ENCODE measurements around the gene NFE2.

The NFE2 gene

DNA sequence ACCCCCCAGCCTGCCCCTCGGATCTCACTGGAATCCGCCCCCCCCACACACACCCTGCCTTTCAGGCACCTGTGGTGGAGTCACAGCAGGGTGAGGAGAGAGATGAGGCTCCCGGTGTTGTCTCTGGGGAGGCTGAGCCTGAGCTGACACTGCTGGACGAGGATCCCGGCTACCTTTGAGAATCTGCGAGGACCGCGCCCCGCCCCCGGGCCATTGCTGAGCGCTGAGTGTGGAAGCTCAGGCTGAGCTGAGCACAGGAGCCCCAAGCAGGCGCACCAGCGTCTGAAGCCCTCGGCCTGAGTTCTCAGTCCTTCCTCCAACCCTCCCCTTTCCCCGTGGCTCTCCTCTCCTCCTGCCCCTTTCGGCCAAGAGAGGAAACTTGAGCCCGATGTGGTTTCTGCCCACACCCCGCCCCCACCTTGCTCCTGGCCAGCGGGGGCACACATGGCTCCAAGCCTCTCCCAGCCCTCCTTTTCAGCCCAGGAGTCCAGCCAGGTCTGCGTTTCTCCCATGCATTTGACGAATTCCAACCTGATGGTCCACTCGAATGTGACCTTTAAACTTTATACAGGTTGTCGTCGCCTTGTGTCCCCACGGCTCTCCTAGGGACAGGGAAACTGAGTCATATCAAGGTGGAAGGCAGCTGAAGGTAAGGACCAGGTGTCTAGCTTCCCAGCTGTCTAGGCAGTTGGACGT, at the start of gene NFE2:
Gene NFE2 (minus strand): TSS at position 284 of the 696 bp plus-strand sequence. CDS start 5,767 bp downstream, outside the sequence.
- no peaks in the 10 kb centered on the region for H3K27me3 ChIP-seq (replicated peaks; ENCODE audit: control insufficient read depth, insufficient read depth, low read length)
- H3K9ac ChIP-seq (ENCODE audit: low read length), result peak within 1 kb of the TSS; percentile 11
- H3K36me3 ChIP-seq (ENCODE audit: control insufficient read depth, insufficient read depth, low read length, severe bottlenecking), result no peaks in the 10 kb centered on the region
- H3K4me3 ChIP-seq (ENCODE audit: low read length), result peak within 1 kb of the TSS; percentile 59
- DNase-seq (ENCODE audit: low read depth), result peak; percentile 85
- peaks cover 28% of the 10 kb centered on the region for H3K4me1 ChIP-seq (ENCODE audit: control insufficient read depth, insufficient read depth, low read length)
- H3K9me3 ChIP-seq (ENCODE audit: control insufficient read depth, low read length), result no peaks in the 10 kb centered on the region

DNA sequence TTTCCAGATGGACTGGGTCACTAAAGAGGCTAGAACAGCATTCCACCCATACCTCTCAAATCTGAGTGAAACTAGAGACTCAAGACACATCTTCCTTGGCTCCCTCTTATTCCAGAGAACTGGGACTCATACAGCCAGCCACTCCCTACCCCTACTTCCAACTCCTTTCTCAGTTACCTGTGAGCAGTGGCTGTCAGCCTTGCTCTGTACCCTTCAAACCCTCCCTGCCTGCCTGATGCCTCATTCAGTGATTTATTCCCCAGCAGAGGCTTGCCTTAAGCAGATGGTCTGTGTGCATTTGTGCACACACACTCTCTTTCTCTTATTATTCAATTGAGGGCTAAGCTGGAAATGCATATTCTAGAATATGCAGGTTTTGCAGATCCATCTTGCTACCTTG, 48.9 kb upstream of the NFE2 start:
- H3K9me3 ChIP-seq (ENCODE audit: control insufficient read depth, low read length), result no peaks in the 10 kb centered on the region
- no peak overlapping the region for H3K4me3 ChIP-seq (ENCODE audit: low read length)
- no peaks in the 10 kb centered on the region for H3K27me3 ChIP-seq (replicated peaks; ENCODE audit: control insufficient read depth, insufficient read depth, low read length)
- peaks cover 52% of the 10 kb centered on the region for H3K36me3 ChIP-seq (ENCODE audit: control insufficient read depth, insufficient read depth, low read length, severe bottlenecking)
- H3K9ac ChIP-seq (ENCODE audit: low read length), result peak overlapping the region; percentile 27
- peaks cover 44% of the 10 kb centered on the region for H3K4me1 ChIP-seq (ENCODE audit: control insufficient read depth, insufficient read depth, low read length)
- no peak for DNase-seq (ENCODE audit: low read depth)

DNA sequence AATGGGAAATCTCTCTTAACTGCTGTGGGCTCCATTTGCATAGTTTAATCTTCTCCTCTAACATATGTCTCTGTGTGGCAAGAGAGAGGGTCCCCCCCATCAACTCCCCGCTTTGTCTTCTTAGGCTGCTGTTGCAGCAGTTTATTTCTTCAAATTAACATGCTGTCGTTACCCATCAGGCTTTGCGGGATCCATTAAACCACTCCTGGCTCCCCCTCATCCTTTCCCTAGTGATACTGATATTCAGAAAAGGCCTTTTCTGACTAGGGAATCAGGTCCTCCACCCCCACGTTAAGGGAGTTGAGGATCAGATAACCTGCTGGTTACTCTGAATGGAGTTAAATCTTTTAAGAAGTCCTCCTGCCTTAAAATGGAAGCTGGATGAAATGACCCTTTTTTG, 48.2 kb upstream of the NFE2 start:
- no peak overlapping the region for H3K4me3 ChIP-seq (ENCODE audit: low read length)
- no peak for DNase-seq (ENCODE audit: low read depth)
- no peak overlapping the region for H3K9ac ChIP-seq (ENCODE audit: low read length)
- no peaks in the 10 kb centered on the region for H3K9me3 ChIP-seq (ENCODE audit: control insufficient read depth, low read length)
- H3K36me3 ChIP-seq (ENCODE audit: control insufficient read depth, insufficient read depth, low read length, severe bottlenecking), result peaks cover 52% of the 10 kb centered on the region
- H3K27me3 ChIP-seq (replicated peaks; ENCODE audit: control insufficient read depth, insufficient read depth, low read length), result no peaks in the 10 kb centered on the region
- H3K4me1 ChIP-seq (ENCODE audit: control insufficient read depth, insufficient read depth, low read length), result peaks cover 44% of the 10 kb centered on the region

DNA sequence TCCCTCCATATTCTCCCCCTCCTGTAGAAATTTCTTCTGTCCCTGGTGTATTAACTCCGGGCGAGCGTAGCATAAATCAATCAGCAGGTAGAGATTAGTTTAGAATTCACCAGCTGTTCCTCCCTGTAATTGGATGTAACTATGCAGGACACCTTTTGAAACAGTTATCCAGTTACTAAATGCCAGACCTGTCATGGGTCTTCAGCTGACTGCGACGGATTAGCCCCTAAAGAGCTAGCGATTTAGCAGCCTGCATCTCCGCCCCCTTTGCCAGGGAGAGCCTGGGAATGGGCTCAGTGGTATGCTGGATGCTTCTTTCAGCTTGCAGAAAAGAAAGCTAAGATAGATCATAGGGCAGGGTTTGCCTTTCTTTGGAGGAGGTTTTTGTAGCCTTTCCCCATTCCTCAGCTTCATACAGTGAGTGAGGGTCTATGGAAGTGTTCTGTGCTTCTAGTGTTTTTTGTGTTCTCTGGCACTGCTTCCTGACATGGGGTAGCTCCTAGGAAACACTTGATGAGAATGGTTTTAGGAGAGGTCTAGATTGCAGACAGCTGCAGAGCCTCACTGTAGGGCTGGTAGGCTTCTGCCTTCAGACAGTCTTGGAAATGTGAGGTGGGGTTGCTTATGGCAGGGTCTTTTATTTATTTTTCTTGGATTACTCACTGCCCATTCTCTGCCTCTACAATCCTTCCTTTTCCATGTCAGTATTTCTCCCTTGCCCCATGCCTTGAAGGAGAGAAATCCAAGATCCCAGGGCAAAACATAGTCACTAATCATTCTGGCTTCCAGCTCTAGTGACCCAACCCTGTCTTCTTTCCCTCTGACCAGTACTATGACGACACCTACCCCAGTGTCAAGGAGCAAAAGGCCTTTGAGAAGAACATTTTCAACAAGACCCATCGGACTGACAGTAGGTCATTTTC, 40.8 kb upstream of the NFE2 start:
- Histone ChIP-seq H3K4me1 (ENCODE audit: control insufficient read depth, insufficient read depth, low read length) (peaks cover 38% of the 10 kb centered on the region), H3K9ac (ENCODE audit: low read length) (no peak overlapping the region), H3K36me3 (ENCODE audit: control insufficient read depth, insufficient read depth, low read length, severe bottlenecking) (peaks cover 43% of the 10 kb centered on the region), H3K4me3 (ENCODE audit: low read length) (no peak overlapping the region), H3K27me3 (replicated peaks; ENCODE audit: control insufficient read depth, insufficient read depth, low read length) (no peaks in the 10 kb centered on the region), H3K9me3 (ENCODE audit: control insufficient read depth, low read length) (no peaks in the 10 kb centered on the region)
- no peak for DNase-seq (ENCODE audit: low read depth)

DNA sequence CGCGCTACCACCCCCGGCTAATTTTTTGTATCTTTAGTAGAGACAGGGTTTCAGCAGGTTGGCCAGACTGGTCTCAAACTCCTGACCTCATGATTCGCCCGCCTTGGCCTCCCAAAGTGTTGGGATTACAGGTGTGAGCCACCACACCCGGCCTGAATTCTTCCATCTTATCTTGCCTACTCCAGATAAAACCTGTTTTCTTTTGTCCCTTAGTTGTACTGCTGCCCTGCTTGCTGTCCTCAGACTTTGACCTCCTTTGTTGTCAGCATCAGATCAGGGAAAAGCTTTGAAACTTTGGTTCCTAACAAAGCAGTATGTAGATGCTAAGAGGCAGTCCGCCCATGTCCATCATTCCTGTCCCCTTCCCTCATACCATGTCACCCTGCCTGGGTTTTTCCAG, 40.0 kb upstream of the NFE2 start:
- Histone ChIP-seq H3K9me3 (ENCODE audit: control insufficient read depth, low read length) (no peaks in the 10 kb centered on the region), H3K4me3 (ENCODE audit: low read length) (no peak overlapping the region), H3K36me3 (ENCODE audit: control insufficient read depth, insufficient read depth, low read length, severe bottlenecking) (peaks cover 38% of the 10 kb centered on the region), H3K4me1 (ENCODE audit: control insufficient read depth, insufficient read depth, low read length) (peaks cover 38% of the 10 kb centered on the region), H3K9ac (ENCODE audit: low read length) (no peak overlapping the region), H3K27me3 (replicated peaks; ENCODE audit: control insufficient read depth, insufficient read depth, low read length) (no peaks in the 10 kb centered on the region)
- DNase-seq (ENCODE audit: low read depth), result no peak

DNA sequence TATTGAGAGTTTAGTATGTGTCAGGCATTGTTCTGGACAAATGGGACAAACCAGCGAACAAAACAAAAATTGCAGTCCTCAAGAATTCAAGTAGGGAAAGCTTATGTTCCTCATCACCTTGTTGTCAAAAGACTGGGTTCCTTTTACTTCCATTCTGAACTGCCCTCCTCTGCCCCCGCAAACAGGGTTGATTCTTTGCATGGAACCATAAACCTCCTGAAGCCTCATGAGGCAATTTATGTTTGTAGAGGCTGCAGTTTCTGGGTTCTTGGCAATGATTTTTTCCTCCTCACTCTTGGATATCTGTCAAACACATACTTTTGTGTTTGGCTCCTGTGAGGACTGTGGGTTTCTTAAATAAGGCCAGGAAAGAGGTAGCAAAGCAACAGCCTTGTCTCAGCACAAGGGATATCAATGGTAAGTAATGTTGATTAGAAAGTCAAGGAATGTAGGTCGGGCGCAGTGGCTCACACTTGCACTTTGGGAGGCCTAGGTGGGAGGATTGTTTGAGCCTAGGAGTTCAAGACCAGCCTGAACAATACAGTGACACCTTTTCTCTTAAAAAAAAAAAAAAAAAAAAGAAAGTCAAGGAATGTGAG, 38.0 kb upstream of the NFE2 start:
- no peaks in the 10 kb centered on the region for H3K9me3 ChIP-seq (ENCODE audit: control insufficient read depth, low read length)
- H3K4me1 ChIP-seq (ENCODE audit: control insufficient read depth, insufficient read depth, low read length), result peaks cover 38% of the 10 kb centered on the region
- peak; percentile 29 for DNase-seq (ENCODE audit: low read depth)
- H3K27me3 ChIP-seq (replicated peaks; ENCODE audit: control insufficient read depth, insufficient read depth, low read length), result no peaks in the 10 kb centered on the region
- H3K9ac ChIP-seq (ENCODE audit: low read length), result no peak overlapping the region
- no peak overlapping the region for H3K4me3 ChIP-seq (ENCODE audit: low read length)
- peaks cover 26% of the 10 kb centered on the region for H3K36me3 ChIP-seq (ENCODE audit: control insufficient read depth, insufficient read depth, low read length, severe bottlenecking)

DNA sequence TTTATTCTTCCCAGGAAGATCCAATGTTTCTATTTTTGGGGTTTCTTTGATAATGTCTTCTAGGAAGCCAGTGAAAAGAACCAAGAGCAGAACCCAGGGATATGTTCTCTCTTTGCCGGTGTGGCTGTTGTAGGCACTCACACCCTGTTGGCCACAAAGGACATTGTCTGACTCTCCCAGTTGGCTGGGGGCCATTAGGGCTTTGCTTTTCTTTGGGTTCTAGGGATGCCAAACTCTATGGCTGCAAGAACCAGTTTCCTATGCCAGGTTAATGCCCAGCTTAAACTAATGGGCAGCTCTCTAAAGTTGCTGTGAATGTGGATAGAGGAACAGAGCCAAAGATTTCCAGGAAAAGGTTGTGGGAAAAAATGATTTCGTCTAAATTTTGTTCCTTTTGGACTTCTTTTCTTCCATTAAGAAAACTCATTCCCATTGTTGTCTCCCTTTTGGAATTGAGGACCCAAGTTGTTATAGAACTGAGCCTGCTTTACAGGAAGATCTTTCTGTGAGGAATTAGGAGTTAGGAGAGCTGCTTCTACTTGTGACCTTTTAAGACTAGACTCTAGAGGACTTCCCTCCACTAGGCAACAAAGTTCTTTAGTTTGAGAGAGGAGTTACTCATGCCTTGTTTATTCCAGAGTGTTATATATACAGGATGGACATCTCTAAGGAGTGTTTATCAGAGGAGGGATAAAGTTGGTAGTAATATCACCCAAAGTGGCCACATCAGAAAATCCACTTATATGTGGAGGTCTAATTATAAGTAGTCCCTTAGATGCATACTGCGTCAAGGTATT, 37.2 kb upstream of the NFE2 start:
- Histone ChIP-seq H3K4me1 (ENCODE audit: control insufficient read depth, insufficient read depth, low read length) (peaks cover 38% of the 10 kb centered on the region), H3K4me3 (ENCODE audit: low read length) (peak overlapping the region; percentile 21)
- peak; percentile 31 for DNase-seq (ENCODE audit: low read depth)

DNA sequence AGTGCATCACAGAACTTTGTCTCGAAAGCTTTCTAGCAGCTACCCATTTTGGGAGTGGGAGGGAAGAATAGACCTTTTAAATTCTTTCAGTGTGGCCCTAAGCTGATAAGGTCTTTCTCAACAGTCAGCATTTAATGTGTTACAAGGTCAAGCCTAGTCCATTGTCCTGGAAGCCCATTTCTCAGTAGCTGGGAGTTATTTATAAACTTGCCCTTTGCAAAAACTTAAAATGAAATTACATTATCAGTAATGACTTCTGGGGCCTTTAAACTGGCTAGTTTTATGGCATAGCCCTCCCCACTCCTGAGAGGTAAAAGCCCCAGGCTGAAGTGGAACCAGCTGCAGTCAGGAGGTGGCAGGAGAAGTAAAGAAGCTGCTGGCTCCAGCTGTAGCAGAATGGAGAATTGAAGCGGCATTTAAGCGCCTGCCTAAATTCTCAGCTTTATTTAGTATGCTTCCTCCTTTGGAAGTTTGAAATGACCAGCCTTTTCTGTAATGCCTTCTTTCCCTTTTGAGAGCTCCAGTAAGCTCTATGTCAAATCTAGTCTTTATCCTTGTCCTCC, 36.5 kb upstream of the NFE2 start:
- H3K36me3 ChIP-seq (ENCODE audit: control insufficient read depth, insufficient read depth, low read length, severe bottlenecking), result peaks cover 11% of the 10 kb centered on the region
- peak overlapping the region; percentile 14 for H3K9ac ChIP-seq (ENCODE audit: low read length)
- peak overlapping the region; percentile 21 for H3K4me3 ChIP-seq (ENCODE audit: low read length)
- no peak for DNase-seq (ENCODE audit: low read depth)
- peaks cover 41% of the 10 kb centered on the region for H3K4me1 ChIP-seq (ENCODE audit: control insufficient read depth, insufficient read depth, low read length)
- H3K27me3 ChIP-seq (replicated peaks; ENCODE audit: control insufficient read depth, insufficient read depth, low read length), result no peaks in the 10 kb centered on the region
- H3K9me3 ChIP-seq (ENCODE audit: control insufficient read depth, low read length), result no peaks in the 10 kb centered on the region

More for the DNA sequence above, 37.2 kb upstream of the NFE2 start:
- Histone ChIP-seq H3K9me3 (ENCODE audit: control insufficient read depth, low read length) (no peaks in the 10 kb centered on the region), H3K27me3 (replicated peaks; ENCODE audit: control insufficient read depth, insufficient read depth, low read length) (no peaks in the 10 kb centered on the region), H3K9ac (ENCODE audit: low read length) (peak overlapping the region; percentile 14), H3K36me3 (ENCODE audit: control insufficient read depth, insufficient read depth, low read length, severe bottlenecking) (peaks cover 18% of the 10 kb centered on the region)

DNA sequence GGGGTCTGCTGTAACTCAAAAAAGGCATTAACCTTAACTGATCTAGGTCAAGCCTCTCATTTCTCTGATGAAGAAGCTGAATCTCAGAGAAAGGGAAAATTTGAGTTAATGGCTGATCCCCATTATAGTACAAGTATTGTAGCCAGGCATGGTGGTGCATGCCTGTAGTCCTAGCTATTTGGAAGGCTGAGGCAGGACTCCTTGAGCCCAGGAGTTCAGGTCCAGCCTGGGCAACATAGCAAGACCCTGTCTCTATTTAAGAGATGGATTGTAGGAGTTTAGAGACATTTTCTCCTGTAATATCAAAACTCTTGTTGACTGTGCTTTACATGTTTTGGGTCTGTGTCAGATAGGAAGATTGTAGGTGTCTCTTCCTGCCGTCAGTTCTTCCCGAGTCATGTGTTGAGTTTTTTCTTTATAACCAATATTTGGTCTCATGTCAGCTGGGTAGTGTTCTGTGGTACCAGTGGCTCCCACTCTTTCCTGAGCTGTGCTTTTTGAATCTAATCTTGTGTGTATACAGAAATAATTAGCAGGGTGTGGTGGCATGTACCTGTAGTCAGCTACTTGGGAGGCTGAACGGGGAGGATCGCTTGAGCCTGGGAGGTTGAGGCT, 32.7 kb upstream of the NFE2 start:
- Histone ChIP-seq H3K4me1 (ENCODE audit: control insufficient read depth, insufficient read depth, low read length) (peaks cover 38% of the 10 kb centered on the region), H3K9ac (ENCODE audit: low read length) (no peak overlapping the region), H3K4me3 (ENCODE audit: low read length) (no peak overlapping the region)

DNA sequence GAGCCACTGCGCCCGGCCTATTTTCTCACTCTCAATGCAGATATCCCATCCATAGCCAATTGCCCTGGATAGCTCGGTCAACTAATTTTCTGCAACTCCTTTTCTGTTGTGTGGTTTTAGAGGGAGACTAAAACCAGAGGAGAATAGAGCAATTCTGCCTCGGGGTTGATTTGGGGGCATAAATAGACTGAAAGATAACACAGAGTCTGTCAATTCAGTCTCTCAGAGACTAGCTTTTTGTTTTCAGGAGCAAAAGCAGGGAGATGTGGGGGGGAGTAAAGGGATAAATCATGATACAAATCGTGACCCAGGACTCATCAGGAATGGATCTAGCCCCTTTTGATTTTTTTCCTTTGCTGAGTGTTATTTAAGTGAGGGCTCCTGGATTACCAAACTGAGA, 30.6 kb upstream of the NFE2 start:
- peaks cover 25% of the 10 kb centered on the region for H3K4me1 ChIP-seq (ENCODE audit: control insufficient read depth, insufficient read depth, low read length)
- no peak for DNase-seq (ENCODE audit: low read depth)

More for the DNA sequence above, 32.7 kb upstream of the NFE2 start:
- no peaks in the 10 kb centered on the region for H3K9me3 ChIP-seq (ENCODE audit: control insufficient read depth, low read length)
- H3K36me3 ChIP-seq (ENCODE audit: control insufficient read depth, insufficient read depth, low read length, severe bottlenecking), result no peaks in the 10 kb centered on the region
- DNase-seq (ENCODE audit: low read depth), result no peak
- H3K27me3 ChIP-seq (replicated peaks; ENCODE audit: control insufficient read depth, insufficient read depth, low read length), result no peaks in the 10 kb centered on the region

More for the DNA sequence above, 30.6 kb upstream of the NFE2 start:
- Histone ChIP-seq H3K4me3 (ENCODE audit: low read length) (no peak overlapping the region), H3K36me3 (ENCODE audit: control insufficient read depth, insufficient read depth, low read length, severe bottlenecking) (no peaks in the 10 kb centered on the region), H3K27me3 (replicated peaks; ENCODE audit: control insufficient read depth, insufficient read depth, low read length) (no peaks in the 10 kb centered on the region), H3K9me3 (ENCODE audit: control insufficient read depth, low read length) (no peaks in the 10 kb centered on the region), H3K9ac (ENCODE audit: low read length) (no peak overlapping the region)

Measured in adipocyte (in vitro differentiated cells).